Stimulated activated CD4-positive, alpha-beta T cell treated with anti-CD3 and anti-CD28 coated beads, Interleukin-1b, Interleukin-23, amount 100 ng/mL, for 1 hour (primary cell): ENCODE measurements around the gene SATB2.

Experiments used
- DNase-seq, 2 donors: peaks; one replicate each; pipeline ENCODE4 v3.0.0-alpha.2; 2020; ENCODE audit warnings: low read depth in 2 of 2

Gene SATB2

DNA sequence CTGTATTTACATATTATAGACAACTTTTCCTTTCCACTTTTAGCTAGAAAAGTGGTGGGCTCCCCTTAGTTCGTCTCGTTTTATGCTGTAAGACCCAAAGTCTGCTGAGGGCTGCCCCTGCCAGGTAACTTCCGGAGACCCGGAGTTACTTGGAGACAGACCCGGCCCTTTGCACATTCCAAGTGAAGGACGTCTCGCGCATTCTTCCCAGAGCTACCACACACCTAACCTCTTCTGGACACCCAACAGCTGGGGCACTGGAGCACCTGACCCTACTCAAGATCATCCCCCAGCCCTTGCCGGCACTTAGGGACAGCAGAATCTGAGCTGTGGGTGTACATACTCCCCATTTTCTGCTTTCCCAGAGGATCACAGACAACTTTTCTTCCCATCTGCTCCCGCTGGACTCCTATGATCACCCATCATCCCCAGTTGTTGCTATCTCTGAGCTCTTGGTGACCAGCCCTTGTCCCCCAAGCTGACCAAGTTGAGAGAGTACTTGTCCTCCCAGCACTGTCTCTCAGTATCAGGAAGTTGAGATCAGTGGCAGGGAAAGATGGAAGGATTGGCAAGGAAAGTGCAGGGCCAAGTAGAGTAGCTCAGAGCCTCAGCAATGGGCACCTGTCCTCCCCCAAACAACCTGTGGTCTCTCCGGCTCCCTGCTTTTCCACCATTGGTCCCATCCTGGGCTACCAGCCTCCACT, 8.4 kb upstream of the SATB2 start:
- no peak for DNase-seq

DNA sequence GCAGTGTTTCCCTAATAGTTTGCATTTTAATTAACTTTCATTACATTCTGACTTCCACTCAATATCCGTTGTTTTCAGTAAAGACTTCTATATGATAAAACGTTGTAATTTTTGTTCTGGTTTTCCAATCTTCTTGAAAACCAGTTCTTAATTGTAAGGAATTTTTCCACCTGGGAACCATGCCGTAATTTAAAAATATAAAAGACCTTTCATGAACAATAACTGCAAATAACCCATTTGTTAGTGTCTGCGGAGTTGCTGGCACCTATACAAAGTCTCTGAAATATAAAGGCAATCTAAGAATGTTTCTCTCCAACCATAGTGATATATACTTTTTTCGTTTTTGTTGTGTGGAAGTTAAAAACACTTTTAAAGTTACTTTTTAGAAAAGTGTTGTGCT, 7.7 kb upstream of the SATB2 start:
- DNase-seq, result no peak

- no peak for DNase-seq
Measured at GRCh38 chr2:199464606-199465352, 7.0 kb upstream of the SATB2 start.

DNA sequence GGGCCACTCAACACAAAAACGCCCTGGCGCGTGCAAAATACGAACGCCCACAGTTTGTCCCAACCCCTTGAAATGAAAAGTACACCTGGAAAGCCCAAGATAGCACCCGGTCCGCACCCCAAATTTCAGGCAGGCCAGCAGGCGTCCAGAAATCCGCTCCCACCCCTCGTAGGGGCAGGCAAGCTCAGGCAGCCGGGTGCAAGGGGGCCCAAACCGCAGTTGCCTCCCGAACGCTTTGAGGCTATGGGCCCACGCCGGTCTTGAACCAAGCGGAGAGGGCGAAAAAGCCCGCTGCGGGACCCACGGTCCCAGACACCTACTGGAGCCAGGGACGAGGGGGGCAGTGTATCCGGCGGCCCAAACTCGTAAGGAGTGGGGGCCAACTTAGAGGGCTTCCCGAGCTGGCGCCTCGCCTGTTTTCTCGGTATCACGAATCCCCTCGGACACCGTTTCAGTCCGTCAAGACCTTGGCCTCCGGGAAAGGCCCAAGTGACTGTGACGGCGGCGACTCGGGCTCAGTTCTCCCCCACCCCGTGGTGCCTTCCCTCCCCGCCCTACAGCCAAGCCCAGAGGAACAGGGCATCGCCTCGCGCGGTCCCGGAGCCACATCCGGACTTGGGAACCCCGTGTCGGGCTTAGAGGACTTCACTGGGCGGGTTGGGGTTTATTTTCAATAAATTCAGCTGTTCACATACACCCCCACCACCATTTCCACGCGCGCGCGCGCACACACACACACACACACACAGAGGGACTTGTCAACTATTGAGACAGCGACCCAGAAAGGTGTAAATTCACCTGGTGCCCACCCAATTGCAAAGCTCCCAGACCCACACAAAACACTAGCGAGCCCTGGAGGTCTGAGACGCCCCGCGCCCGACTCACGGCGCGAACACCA, 6.2 kb upstream of the SATB2 start:
- no peak for DNase-seq

DNA sequence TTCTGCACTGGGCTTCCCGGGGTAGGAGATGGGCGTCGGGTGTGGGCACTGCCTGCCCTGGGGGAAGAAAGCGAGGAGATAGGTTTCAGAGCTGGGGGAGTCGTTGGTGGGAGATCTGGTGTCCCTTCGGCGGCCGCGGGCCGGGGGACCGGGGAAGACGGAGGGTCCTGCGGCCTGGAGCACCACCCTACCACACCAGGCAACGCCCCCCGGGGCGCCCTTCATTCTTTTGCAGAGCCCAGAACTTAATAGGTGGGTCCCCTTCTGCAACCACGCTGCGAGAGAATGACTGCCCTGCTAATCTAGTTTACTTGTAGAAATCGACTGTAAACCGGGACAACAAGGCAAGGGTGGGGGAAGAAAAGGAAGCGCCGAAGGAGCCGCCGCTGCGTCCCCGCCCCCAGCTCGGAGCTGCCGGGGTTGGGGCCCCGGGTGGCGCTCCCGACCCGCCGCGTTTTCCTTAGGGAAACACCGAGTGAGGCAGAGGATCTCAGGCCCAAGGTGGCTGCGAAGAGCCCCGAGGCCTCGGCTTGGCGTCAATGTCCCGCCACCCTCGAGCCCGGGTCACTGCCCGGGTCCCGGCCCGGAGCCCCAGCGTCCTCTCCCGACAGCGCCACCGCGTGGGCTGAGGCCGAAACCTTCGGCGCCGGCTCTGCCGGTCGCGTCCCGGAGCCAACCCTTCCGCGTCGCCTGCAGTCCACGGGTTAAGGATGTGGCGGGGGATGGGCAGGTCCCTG, 5.4 kb upstream of the SATB2 start:
- no peak for DNase-seq

DNA sequence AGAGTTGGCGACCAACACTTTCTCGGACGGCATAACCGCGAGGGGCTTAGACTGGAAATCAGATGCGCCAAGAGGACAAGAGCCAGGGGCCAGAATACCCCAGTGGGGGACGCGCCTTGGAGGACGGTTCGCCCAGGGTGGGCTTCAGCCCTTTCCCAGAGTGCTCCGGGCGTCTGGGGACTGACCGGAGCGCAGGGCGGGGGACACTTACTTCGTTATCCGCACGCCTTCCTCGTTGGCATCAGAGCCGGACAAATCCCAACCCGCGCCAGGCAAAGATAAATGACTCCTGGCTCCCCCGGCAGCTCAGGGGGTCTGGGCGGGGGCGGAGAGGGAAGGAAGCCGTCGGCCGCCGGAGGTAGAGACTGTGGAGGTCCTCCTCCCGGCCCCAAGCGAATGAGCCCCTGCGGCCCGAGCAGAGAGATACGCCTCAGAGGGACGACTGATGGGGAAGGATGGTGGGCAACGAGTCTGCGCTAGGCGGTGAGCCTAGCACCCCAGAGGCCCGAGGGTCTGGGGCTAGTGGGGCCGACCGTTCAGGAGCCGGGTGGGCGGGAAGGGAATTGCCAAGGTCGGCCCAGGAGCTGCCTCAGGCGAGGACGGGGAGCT, 4.7 kb upstream of the SATB2 start:
- no peak for DNase-seq

DNA sequence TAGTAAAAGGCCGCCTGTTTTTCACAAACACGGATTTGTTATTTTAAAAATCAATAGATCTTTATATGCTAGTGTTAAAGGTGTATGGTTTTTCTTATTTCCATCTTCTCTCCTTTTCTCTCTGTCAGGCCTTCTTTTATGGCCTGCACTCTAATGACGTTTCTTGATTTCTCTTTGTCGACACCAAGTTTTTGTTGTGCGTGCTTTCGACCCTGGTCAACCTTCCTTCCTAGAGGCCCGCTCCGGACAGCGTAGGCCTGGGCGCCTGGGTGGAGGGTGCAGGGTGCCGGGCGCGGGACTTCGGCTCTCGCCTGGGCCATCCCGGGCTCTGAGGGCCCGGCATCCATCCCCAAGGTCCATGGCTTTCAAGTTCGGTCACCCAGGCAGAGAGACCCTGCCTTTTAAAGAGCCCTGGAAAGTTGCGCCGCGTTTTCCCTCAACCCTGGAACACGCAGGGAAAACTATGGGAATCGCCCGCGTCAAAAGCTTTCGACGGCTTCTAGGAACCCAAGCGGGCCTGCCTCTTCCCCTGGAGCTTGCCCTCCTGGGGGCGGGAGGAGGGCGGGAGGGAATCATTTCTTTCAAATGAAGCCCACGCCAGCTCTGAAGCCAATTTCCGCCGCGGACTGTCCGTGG, 4.1 kb upstream of the SATB2 start:
- DNase-seq, result no peak

GRCh38 chr2:199460846-199461710, 3.3 kb upstream of the SATB2 start:
- DNase-seq, result no peak

DNA sequence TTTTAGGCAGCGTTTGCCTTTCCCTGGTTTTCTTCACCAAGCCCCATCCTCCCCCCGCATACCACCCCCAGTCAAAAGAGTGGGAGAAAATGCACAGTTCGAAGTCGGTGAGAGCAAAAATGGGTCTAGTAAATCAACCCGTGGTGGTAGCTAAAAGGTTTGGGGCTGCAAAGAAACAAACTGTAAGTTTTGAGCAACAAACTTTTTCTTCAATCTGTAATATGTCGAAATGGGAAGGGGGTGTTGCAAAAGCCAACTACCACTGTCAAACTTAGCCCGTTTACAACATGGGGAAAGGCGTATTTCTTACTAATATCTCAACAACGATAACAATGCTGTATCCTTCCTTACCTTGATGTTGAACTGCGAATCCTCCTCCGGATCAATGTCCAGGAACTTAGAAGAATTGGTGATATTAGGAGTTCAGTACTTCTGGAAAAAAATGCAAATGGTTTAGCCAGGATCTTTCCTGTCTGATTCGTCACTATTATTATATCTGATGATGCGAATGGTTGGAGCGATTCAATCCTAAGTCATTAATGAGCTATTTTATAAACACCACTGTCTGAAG, 2.4 kb upstream of the SATB2 start:
- DNase-seq, result no peak

DNA sequence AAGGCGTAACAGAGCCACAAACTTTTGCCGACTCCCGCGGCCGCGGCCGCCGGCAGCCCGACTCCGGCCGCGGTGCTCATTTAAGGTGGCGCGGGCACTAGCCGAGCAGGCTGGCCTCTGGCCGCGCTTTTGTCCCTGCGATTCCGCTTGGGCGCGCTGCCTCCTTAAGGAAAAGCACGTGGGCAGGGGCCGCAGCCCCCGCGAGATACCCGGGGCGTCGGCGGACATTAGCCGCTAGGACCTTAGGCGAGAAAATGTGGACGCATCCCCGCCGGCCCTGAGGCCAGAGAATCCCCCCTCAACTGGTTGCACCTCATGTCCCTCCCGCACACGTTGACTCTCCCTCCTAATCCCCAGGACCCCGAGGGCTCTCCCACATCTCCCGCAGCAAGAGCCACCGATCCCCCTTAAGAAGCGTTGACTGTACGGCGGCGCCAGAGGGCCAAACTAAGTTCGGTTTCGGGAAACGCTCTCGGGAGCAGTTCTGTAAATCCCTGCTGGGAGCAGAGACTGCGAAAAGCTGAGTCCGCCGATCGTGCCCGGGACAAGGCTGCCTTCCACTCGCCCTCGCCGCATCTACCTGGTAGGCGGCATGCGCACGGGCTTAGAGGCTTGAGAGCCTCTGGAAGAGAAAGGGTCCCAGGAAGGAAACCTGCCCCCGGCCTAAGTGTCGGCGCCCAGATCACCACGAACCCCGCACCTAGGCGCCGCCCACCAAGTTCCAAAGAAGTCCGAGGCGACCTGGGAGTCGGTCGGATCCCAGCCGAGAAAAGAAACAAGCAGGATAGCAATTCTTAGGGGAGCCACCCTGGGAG, 1.8 kb upstream of the SATB2 start:
- peak in 1 of 2 donors; percentile 54 for DNase-seq

GRCh38 chr2:199458806-199459285, 1.1 kb upstream of the SATB2 start:
- DNase-seq, result no peak

- DNase-seq, result no peak
Measured at GRCh38 chr2:199458009-199458805, 468 bp upstream of the SATB2 start.

DNA sequence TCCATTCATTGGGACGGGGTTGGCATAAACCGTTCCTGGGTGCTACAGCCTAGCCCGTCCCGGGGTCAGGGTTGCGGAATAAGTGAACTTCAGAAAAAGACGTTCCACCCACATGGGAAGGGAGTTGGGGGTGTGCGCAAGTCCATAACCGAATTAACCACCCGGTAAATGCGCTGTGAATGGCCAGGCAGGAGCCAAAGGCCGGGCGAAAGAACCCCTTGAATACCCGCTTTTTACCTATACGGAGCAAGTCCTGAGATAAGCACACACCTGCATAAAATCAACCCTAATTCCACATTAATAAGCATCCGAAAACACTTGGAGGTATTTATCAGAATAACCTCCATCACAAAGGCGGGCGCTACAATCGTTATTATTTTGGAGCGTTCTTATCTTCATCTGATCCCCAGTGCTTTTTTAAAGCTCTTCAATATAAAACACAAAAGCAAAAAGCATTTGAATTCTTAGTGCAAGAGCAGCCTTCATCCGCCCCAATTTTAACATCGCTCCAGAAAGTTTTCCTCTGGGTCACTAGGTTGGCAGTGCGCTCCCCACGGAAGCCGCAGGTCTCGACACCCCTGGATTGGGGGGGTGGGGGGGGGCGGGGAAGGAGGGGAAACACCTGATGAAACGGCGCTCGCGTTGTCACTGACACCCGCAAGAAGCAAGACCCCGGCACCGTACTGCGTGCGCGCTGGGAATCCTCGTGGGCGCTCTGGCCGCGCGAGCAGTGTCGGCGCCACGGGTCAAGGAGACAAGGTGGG, 1.2 kb downstream of the SATB2 start:
- DNase-seq, result no peak

GRCh38 chr2:199455545-199456382, 2.0 kb downstream of the SATB2 start:
- no peak for DNase-seq

DNA sequence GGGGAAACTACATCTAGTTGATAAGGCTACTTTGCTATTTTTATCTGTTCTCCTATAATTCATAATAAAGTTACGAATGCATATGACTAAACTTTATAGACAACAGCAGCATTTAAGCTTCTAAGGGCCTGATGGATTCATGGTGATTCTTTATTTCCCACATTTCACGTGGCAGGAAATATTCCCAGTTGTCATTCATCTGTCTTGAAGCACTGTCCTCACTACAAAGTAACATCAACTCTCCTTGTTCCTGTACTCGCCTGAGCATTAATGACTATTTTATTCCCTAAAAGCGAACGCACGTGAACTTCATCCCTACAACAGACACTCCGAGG, 2.6 kb downstream of the SATB2 start:
- no peak for DNase-seq

DNA sequence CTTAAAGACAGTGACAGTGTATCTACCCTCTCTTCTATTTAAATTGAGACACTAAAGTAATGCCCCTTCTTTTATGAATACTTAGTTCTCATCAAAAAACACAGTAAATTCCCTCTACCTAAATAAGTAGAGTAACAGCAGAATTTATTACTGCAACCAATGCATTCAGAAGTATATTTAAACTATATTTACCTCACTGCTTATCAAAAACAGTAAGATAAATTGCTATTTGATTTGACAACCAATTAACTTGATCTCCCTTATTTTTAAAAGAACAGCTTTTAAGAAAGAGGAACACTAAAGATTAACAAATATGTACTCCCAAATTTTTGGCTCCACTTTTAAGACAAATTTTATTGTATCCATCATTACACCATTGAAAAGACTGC, 4.8 kb downstream of the SATB2 start:
- DNase-seq, result no peak
